ENCODE data around the gene POU6F2. TPM values are rescaled to one million over a fixed set of nuclear protein-coding genes. Genes with fewer than 3 reads are reported as not detected.
"Not testable (repeated sequence)": the region's sequence is repeated elsewhere in the genome, so short reads cannot be mapped to it uniquely, and the experiment has no call there.

Gene POU6F2
- total RNA-seq, 1 experiment from 2014 or later, result not detected

DNA sequence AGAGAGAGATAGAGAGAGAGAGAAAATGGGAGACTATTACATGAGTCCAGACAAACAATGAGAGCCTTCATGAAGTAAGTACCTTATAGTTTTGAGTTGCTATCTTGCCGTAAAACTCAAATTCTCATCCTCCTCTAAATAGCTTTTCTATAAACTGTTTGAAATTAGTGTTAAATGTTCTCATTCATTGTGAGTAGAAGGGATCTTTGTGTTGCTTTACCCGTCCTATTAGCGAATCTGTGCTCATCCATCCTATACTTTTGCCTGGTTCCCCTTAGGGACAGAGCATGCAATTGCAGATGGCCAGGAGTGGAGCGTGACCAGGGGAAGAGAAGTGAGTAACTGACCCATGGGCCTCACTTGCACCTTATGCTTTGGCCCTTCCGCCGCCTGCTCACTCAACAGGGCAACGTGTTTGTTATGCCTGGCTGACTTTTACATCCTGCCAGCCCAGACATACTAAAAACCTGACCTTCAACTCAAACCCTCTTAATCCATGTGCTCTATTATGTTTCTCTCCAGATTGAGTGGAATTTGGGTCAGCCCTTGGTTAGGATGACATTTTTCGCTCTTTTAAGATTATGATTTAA, 344.3 kb downstream of the POU6F2 start:
- Histone ChIP-seq H3K4me1 (ENCODE audit: control insufficient read depth, insufficient read depth, low read length) (no peaks in the 10 kb centered on the region), H3K36me3 (ENCODE audit: control insufficient read depth, insufficient read depth, low read length) (no peaks in the 10 kb centered on the region), H3K4me3 (ENCODE audit: low read depth in 2 of 2, low read length in 2 of 2) (no peak overlapping the region), H3K27ac (ENCODE audit: low read length) (no peak overlapping the region), H3K9me3 (ENCODE audit: control insufficient read depth, insufficient read depth, low read depth, low read length) (no peaks in the 10 kb centered on the region), H3K27me3 (ENCODE audit: control insufficient read depth, insufficient read depth, low read length) (no peaks in the 10 kb centered on the region)
- DNase-seq (ENCODE audit: low read depth, low spot score), result no peak
- in situ Hi-C loops (cut with HindIII; ENCODE audit: low pct_unique_long_range_greater_than_20kb, low sequenced_read_pairs) (no loop called here), intact Hi-C loops (cut with micrococcal nuclease; ENCODE audit: unreplicated experiment) (no loop called here)
- POLR2A ChIA-PET, result no interaction called here
- no peak for ATAC-seq
- no peak for TF ChIP-seq TCF7L2 (IDR thresholded peaks at IDR 0.05; ENCODE audit: low read depth, low read length)
- TF ChIP-seq, protein P1, sequence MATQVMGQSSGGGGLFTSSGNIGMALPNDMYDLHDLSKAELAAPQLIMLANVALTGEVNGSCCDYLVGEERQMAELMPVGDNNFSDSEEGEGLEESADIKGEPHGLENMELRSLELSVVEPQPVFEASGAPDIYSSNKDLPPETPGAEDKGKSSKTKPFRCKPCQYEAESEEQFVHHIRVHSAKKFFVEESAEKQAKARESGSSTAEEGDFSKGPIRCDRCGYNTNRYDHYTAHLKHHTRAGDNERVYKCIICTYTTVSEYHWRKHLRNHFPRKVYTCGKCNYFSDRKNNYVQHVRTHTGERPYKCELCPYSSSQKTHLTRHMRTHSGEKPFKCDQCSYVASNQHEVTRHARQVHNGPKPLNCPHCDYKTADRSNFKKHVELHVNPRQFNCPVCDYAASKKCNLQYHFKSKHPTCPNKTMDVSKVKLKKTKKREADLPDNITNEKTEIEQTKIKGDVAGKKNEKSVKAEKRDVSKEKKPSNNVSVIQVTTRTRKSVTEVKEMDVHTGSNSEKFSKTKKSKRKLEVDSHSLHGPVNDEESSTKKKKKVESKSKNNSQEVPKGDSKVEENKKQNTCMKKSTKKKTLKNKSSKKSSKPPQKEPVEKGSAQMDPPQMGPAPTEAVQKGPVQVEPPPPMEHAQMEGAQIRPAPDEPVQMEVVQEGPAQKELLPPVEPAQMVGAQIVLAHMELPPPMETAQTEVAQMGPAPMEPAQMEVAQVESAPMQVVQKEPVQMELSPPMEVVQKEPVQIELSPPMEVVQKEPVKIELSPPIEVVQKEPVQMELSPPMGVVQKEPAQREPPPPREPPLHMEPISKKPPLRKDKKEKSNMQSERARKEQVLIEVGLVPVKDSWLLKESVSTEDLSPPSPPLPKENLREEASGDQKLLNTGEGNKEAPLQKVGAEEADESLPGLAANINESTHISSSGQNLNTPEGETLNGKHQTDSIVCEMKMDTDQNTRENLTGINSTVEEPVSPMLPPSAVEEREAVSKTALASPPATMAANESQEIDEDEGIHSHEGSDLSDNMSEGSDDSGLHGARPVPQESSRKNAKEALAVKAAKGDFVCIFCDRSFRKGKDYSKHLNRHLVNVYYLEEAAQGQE (IDR thresholded peaks at IDR 0.05; ENCODE audit: insufficient read depth in 1 of 2, low read depth in 2 of 2, low read length in 1 of 2), result no peak
- no peak for TF ChIP-seq POLR2AphosphoS5 (IDR thresholded peaks at IDR 0.05; ENCODE audit: low read depth, low read length)
- TF ChIP-seq SIN3A (IDR thresholded peaks at IDR 0.05; ENCODE audit: borderline replicate concordance, insufficient read depth, low read depth, low read length), result no peak
- TF ChIP-seq, protein P2, sequence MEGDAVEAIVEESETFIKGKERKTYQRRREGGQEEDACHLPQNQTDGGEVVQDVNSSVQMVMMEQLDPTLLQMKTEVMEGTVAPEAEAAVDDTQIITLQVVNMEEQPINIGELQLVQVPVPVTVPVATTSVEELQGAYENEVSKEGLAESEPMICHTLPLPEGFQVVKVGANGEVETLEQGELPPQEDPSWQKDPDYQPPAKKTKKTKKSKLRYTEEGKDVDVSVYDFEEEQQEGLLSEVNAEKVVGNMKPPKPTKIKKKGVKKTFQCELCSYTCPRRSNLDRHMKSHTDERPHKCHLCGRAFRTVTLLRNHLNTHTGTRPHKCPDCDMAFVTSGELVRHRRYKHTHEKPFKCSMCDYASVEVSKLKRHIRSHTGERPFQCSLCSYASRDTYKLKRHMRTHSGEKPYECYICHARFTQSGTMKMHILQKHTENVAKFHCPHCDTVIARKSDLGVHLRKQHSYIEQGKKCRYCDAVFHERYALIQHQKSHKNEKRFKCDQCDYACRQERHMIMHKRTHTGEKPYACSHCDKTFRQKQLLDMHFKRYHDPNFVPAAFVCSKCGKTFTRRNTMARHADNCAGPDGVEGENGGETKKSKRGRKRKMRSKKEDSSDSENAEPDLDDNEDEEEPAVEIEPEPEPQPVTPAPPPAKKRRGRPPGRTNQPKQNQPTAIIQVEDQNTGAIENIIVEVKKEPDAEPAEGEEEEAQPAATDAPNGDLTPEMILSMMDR (IDR thresholded peaks at IDR 0.05), result no peak
- CTCF ChIA-PET, result interaction anchor here (0.6 kb wide), 1 partner anchor 1125 kb away, joined by 4 read pairs; no protein-coding TSS in a partner anchor
- no TSS peak for BruUV-seq (replicated peaks)

DNA sequence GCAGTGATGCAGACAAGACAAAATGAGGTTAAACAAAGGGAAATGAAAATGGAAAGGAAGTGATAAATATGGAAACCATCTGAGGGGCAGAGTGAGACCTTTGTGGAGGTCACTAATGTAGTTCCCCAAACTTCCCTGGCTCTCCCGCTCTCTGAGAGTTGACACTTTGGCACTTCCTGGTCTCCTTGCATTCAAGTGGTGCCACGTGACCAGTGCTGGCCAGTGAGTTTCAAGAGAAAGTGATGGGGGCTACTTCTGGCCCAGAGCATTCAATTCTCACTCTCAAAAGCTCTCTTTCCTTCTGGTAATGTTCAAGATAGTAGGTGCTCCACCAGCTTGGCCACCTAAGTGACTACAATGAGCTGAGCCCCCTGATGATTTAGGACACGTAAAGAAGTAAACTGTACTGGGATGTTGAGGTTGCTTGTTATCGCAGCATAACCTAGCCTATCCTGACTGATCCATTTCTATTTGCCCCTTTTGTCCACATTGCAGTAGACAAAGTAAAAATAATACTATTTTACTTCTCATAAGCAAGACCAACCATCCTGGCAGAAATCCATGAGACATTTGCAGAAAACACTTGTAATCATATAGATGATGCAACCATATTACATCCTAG, 346.5 kb downstream of the POU6F2 start:
- no peaks in the 10 kb centered on the region for H3K9me3 ChIP-seq (ENCODE audit: control insufficient read depth, insufficient read depth, low read depth, low read length)
- ChIA-PET POLR2A (no interaction called here), CTCF (no interaction called here)
- H3K4me3 ChIP-seq (ENCODE audit: low read depth in 2 of 2, low read length in 2 of 2), result no peak overlapping the region
- H3K27me3 ChIP-seq (ENCODE audit: control insufficient read depth, insufficient read depth, low read length), result no peaks in the 10 kb centered on the region
- no peak overlapping the region for H3K27ac ChIP-seq (ENCODE audit: low read length)
- intact Hi-C loops (cut with micrococcal nuclease; ENCODE audit: unreplicated experiment) (no loop called here), in situ Hi-C loops (cut with HindIII; ENCODE audit: low pct_unique_long_range_greater_than_20kb, low sequenced_read_pairs) (no loop called here)
- TF ChIP-seq, protein P1 (IDR thresholded peaks at IDR 0.05; ENCODE audit: insufficient read depth in 1 of 2, low read depth in 2 of 2, low read length in 1 of 2), result no peak
- TF ChIP-seq SIN3A (IDR thresholded peaks at IDR 0.05; ENCODE audit: borderline replicate concordance, insufficient read depth, low read depth, low read length), result no peak
- TF ChIP-seq POLR2AphosphoS5 (IDR thresholded peaks at IDR 0.05; ENCODE audit: low read depth, low read length), result no peak
- TF ChIP-seq, protein P2 (IDR thresholded peaks at IDR 0.05), result no peak
- no peak for TF ChIP-seq TCF7L2 (IDR thresholded peaks at IDR 0.05; ENCODE audit: low read depth, low read length)
- H3K4me1 ChIP-seq (ENCODE audit: control insufficient read depth, insufficient read depth, low read length), result no peaks in the 10 kb centered on the region
- no peaks in the 10 kb centered on the region for H3K36me3 ChIP-seq (ENCODE audit: control insufficient read depth, insufficient read depth, low read length)
- DNase-seq (ENCODE audit: low read depth, low spot score) (no peak), ATAC-seq (no peak)
- no TSS peak for BruUV-seq (replicated peaks)

DNA sequence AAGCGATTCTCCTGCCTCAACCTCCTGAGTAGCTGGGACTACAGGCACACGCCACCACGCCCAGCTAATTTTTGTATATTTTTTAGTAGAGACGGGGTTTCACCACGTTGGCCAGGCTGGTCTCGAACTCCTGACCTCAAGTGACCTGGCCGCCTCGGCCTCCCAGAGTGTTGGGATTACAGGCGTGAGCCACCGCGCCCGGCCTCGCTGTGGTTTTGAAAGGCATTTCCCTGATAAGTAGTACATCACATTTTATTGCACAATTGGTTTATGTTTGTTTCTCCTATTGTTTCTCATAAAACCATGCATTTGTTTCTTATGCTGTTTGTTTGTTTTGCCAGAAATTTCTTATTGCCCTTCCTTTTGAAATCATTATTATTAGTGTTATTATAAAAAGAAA, 353.9 kb downstream of the POU6F2 start:
- CTCF ChIA-PET; H3K9me3 ChIP-seq (ENCODE audit: control insufficient read depth, insufficient read depth, low read depth, low read length); H3K27me3 ChIP-seq (ENCODE audit: control insufficient read depth, insufficient read depth, low read length); H3K27ac ChIP-seq (ENCODE audit: low read length); in situ Hi-C loops (cut with HindIII; ENCODE audit: low pct_unique_long_range_greater_than_20kb, low sequenced_read_pairs); H3K4me1 ChIP-seq (ENCODE audit: control insufficient read depth, insufficient read depth, low read length); POLR2A ChIA-PET; H3K36me3 ChIP-seq (ENCODE audit: control insufficient read depth, insufficient read depth, low read length); DNase-seq (ENCODE audit: low read depth, low spot score); H3K4me3 ChIP-seq (ENCODE audit: low read depth in 2 of 2, low read length in 2 of 2); BruUV-seq (replicated peaks); intact Hi-C loops (cut with micrococcal nuclease; ENCODE audit: unreplicated experiment); ATAC-seq: not testable (repeated sequence)
